ENCODE measurements around the gene PRPF40A.
"Not testable (repeated sequence)": the region's sequence is repeated elsewhere in the genome, so short reads cannot be mapped to it uniquely, and the experiment has no call there.

PRPF40A gene

DNA sequence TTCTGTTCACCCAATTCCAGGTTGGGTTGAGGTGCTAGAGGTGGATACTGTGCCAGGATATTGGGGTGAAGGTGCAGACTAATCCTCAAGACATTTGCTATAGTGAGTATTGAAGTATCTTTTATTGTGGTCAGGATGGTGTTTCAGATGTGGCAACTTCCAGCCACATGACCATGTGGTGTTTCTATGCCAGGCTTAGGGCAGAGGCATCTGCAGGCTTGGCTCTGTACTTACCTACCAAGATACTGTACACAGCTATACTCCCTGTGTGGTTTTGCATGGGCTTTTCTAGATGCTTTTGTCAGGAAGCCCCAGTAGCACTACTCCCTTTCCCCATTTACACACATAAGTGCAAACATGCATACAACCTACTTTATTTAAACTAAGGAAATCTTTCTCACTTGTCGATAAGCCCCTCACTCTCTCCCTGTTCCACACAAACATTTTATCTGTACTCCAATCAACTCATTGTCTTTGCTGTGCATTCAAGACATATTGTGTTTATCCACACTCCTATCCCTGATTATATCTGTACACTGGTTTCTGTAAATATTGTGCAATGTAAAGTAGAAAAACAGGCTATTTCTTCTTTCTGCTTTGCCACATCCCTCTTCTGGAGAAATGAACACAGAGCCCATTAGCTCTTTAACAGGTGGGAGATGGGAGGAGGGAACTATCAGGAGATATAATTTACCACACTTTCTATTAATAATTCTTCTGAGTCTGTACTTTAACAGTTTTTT is 13.5 kb upstream of the PRPF40A start:
- Mint-ChIP-seq H3K4me3 (no peak overlapping the region), H3K36me3 (peaks cover 0 to 6% of the 10 kb centered on the region in 2 donors), H3K4me1 (peaks cover 15 to 19% of the 10 kb centered on the region in 2 donors), H3K27me3 (no peaks in the 10 kb centered on the region), H3K27ac (no peak overlapping the region), H3K9me3 (no peaks in the 10 kb centered on the region)
- DNase-seq: no peak
- ATAC-seq (replicated peaks): peak; percentile 58 to 69

DNA sequence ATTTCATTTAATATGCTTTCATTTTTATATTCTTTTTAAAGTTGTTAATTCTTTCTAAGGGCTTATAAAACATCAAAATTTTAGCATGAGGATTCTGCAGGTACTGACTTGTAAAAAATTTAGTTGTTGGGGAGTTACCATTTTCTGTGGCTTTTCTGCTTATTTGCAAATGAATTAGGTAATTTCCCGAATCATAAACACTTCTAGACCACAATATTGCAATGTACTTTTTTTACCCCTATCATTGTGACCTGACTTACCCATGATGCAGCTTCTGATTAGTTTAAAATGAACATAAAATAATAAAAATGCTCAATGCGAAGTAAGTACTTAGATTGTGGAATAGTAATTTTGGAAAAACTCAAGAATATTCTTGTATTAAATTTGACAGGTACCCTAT is 12.6 kb upstream of the PRPF40A start:
- Mint-ChIP-seq H3K4me3 (no peak overlapping the region), H3K27ac (no peak overlapping the region), H3K4me1 (peaks cover 15 to 19% of the 10 kb centered on the region in 2 donors)

DNA sequence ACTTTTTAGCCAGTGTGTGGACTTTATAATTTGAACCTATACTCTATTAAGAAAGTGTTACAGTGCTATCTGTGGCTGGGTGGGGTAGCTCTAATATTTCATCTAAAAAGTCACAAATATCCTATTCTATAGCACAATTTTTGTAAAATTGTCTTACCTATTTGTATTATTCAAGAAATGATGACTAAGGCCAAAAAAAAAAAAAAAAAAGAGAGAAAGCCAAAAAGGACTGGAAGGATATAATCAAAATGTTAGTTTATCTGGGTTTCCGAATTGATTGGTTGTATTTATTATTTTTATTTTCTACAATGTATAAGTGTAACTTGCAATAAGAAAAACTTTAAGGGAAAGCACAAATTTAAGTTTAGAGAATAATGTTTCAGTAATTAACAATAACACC is 6.7 kb upstream of the PRPF40A start:
- DNase-seq: no peak
- Mint-ChIP-seq H3K4me1 (peaks cover 10 to 22% of the 10 kb centered on the region in 2 donors), H3K36me3 (peaks cover 6 to 12% of the 10 kb centered on the region in 2 donors), H3K4me3 (no peak overlapping the region), H3K9me3 (no peaks in the 10 kb centered on the region), H3K27me3 (no peaks in the 10 kb centered on the region), H3K27ac (no peak overlapping the region)
- ATAC-seq (replicated peaks): no peak

More for the DNA sequence above, 12.6 kb upstream of the PRPF40A start:
- no peaks in the 10 kb centered on the region for H3K9me3 Mint-ChIP-seq
- peaks cover 0 to 6% of the 10 kb centered on the region in 2 donors for H3K36me3 Mint-ChIP-seq
- no peak for DNase-seq
- H3K27me3 Mint-ChIP-seq: no peaks in the 10 kb centered on the region
- no peak for ATAC-seq (replicated peaks)

DNA sequence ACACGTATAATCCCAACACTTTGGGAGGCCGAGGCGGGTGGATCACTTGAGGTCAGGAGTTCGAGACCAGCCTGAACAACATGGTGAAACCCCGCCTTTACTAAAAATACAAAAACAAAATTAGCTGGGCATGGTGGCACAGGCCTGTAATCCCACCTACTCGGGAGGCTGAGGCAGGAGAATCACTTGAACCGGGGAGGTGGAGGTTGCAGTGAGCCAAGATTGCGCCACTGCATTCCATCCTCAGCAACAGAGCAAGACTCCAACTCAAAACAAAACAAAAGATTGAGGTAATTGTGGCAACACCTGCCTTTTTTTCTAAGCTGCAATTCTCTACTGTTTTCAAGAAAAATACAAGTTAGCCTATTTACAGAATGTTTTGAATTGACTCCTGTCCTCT is 5.4 kb upstream of the PRPF40A start:
- H3K27me3 Mint-ChIP-seq; H3K4me3 Mint-ChIP-seq; H3K27ac Mint-ChIP-seq; DNase-seq; ATAC-seq (replicated peaks); H3K9me3 Mint-ChIP-seq: not testable (repeated sequence)
- Mint-ChIP-seq H3K36me3 (peaks cover 6 to 12% of the 10 kb centered on the region in 2 donors), H3K4me1 (peaks cover 11 to 22% of the 10 kb centered on the region in 2 donors)

DNA sequence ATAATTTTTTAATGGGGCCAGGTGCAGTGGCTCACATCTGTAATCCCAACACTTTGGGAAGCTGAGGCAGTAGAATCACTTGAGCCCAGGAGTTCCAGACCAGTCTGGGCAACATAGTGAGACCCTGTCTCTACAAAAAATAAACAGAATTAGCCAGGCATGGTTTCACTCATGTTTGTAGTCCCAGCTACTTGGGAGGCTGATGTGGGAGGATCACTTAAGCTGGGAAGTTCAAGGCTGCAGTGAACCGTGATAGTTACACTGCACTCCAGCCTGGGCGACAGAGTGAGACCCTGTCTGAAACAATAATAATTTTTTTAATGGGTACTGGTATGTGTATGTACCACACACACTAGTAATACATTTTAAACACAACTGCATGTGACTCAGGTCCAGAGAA is 3.5 kb upstream of the PRPF40A start:
- H3K27me3 Mint-ChIP-seq: no peaks in the 10 kb centered on the region
- H3K9me3 Mint-ChIP-seq: no peaks in the 10 kb centered on the region
- ATAC-seq (replicated peaks): no peak
- no peak for DNase-seq
- no peak overlapping the region for H3K4me3 Mint-ChIP-seq
- no peak overlapping the region for H3K27ac Mint-ChIP-seq
- H3K4me1 Mint-ChIP-seq: peaks cover 14 to 26% of the 10 kb centered on the region in 2 donors
- H3K36me3 Mint-ChIP-seq: peaks cover 10 to 22% of the 10 kb centered on the region in 2 donors

DNA sequence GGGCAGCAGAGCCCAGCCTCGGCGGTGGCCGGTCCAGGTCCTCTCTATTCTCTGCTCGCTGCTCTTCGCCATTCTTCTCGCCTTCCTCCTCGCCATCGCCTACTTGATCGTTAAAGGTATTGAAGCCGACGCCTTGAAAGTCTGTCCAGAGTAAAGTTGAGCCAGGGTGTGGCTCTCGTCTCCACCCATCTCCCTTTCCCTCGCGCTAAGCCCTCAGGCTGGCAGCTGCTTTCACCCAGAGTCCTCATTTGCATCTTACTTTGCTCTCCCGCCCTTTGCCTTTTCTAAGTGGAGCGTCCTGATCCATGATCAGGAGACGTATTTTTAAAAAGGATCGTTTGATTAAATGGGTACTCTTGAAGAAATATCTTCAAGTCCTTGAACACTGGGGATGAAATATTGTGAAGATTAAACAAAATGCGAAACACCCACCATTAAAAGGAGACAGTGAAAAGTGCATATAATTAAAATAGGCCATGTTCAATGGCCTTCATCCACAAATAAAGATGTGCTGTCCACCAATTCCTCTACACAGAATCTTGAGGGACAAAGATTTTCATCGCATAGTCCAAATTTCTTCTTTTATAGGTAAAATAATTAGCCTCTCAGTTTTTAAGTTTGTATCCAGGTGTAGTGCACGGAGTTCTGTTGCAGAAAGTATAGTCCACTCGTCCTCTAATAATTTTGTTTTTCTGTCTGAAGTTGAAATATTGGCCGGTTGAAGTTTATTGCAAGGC is 1.8 kb upstream of the PRPF40A start:
- Mint-ChIP-seq H3K9me3 (no peaks in the 10 kb centered on the region), H3K4me3 (peak overlapping the region; percentile 89 to 97), H3K27me3 (no peaks in the 10 kb centered on the region), H3K36me3 (peaks cover 11 to 29% of the 10 kb centered on the region in 2 donors), H3K4me1 (peaks cover 16 to 34% of the 10 kb centered on the region in 2 donors), H3K27ac (peak overlapping the region; percentile 97)
- no peak for DNase-seq
- peak; percentile 8 to 14 for ATAC-seq (replicated peaks)

DNA sequence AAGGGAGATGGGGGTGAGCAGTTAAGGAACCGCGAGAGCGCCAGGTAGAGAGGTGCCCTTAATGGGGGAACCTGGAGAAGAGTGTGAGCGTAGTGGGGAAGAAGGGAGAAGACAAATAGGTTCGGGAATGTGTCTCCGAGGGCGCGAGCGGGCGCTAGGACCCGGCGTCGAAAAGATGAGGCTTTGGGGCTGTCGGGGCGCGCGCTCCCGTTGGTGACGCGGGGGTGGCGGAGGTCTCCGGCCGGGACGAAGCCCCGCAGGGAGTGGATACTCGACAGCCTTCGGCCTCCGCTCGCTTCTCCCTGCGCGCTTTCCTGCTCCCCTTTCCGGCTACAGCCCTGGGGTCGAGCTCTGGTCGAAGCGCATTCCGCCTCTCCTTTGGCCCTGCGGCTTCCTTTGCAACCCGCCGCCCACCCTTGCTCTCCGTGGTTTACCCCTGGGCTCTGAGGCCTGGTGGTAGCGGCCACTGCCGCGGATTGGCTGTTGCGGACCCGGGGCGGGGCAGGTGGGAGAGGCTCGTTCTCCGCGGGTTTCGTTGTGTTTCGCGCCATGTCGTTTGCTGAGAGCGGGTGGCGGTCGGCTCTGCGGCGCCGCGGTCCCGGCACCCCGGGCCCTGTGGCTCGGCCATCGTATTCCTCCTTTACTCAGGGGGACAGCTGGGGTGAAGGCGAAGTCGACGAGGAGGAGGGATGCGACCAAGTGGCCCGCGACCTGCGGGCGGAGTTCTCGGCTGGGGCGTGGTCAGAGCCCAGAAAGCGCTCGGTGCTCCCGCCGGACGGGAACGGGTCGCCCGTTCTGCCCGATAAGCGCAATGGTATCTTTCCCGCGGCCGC is 1.0 kb upstream of the PRPF40A start, which contains the start of gene ARL6IP6:
Gene ARL6IP6 (plus strand): TSS at position 545 of the 833 bp plus-strand sequence. CDS start 5 bp downstream, at position 550.
- peak; percentile 93 for DNase-seq
- Mint-ChIP-seq H3K9me3 (no peaks in the 10 kb centered on the region), H3K27ac (peak within 1 kb of the TSS; percentile 97), H3K27me3 (no peaks in the 10 kb centered on the region), H3K4me3 (peak within 1 kb of the TSS; percentile 89 to 97), H3K4me1 (peaks cover 16 to 34% of the 10 kb centered on the region in 2 donors), H3K36me3 (peaks cover 11 to 29% of the 10 kb centered on the region in 2 donors)
- peak; percentile 69 to 72 for ATAC-seq (replicated peaks)

DNA sequence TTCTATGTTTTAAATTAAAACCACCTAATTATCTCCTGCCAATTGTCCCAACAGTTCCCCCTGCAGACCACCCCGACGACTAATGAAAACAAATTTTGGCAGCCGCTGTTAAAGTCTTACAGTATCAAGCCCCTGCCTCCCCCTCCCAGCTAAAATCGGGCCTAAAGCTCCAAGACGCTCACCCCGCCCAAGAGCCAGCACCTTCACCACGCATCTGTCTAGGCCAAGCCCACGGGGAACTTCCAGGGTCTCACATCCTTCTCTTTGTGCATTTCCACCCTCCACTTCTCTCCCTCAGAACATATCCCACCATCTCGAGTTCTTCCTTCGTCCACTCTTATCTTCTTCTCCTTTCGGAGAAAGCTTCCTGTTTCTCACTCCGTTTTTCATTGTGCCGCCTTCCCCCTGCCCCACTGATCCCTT is 445 bp downstream of the PRPF40A start:
- Mint-ChIP-seq H3K27me3 (no peaks in the 10 kb centered on the region), H3K4me1 (peaks cover 19 to 32% of the 10 kb centered on the region in 2 donors), H3K27ac (peak overlapping the region; percentile 97), H3K36me3 (peaks cover 21 to 36% of the 10 kb centered on the region in 2 donors), H3K4me3 (peak overlapping the region; percentile 89 to 97), H3K9me3 (no peaks in the 10 kb centered on the region)
- ATAC-seq (replicated peaks) (peak; percentile 2 to 12), DNase-seq (no peak)

DNA sequence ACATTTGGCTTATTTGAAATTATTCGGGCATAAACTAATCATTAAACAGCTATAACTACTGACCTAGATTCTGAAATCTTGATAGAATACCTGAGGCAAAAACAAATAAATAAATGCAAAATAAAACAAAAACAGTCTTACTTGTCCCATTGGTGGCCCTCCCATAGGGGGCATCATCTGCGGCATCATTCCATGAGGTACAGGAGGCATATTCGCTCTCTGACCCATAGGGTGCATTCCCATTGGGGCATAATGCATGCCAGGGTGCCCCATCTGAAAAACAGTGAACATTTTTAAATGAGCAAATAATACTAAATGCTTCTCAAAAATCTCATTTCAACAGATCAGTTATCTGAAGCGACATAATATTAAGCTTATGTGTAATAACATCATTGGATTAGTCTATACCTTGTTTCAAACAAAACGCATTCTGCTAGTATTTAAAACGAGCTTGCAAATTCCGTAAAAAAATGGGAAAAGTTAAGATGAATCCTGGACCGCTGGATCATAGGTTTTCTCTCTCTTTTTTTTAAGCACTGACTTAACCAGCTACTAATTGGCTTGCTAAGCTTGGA is 1.3 kb downstream of the PRPF40A start:
- peaks cover 20 to 35% of the 10 kb centered on the region in 2 donors for H3K36me3 Mint-ChIP-seq
- DNase-seq (no peak), ATAC-seq (replicated peaks) (no peak)
- H3K27ac Mint-ChIP-seq: peak overlapping the region; percentile 97
- no peaks in the 10 kb centered on the region for H3K9me3 Mint-ChIP-seq
- peaks cover 20 to 36% of the 10 kb centered on the region in 2 donors for H3K4me1 Mint-ChIP-seq
- no peaks in the 10 kb centered on the region for H3K27me3 Mint-ChIP-seq
- peak overlapping the region; percentile 89 to 97 for H3K4me3 Mint-ChIP-seq

DNA sequence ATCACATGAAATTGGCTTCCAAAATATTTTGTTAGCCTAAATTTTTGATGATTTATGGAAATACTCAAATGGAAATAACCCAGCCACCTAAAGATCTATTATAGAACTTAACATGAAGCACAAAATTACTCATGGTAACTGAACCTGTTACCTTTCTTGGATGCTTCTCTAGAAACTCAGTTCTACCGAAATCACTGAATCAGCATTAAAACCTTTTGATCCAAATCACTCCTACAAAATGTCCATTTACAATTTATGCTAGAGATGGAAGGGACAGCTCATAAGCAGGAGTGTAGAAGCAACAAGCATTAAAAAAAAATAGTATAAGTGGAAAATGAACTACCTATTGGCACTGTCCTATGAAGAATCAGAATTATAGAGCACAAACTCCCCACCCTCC is 2.1 kb downstream of the PRPF40A start:
- no peaks in the 10 kb centered on the region for H3K27me3 Mint-ChIP-seq
- peaks cover 24 to 39% of the 10 kb centered on the region in 2 donors for H3K36me3 Mint-ChIP-seq
- H3K4me1 Mint-ChIP-seq: peaks cover 16 to 30% of the 10 kb centered on the region in 2 donors
- peak overlapping the region; percentile 57 to 66 for H3K4me3 Mint-ChIP-seq
- DNase-seq: no peak
- H3K9me3 Mint-ChIP-seq: no peaks in the 10 kb centered on the region
- ATAC-seq (replicated peaks): no peak
- H3K27ac Mint-ChIP-seq: peak overlapping the region; percentile 75

DNA sequence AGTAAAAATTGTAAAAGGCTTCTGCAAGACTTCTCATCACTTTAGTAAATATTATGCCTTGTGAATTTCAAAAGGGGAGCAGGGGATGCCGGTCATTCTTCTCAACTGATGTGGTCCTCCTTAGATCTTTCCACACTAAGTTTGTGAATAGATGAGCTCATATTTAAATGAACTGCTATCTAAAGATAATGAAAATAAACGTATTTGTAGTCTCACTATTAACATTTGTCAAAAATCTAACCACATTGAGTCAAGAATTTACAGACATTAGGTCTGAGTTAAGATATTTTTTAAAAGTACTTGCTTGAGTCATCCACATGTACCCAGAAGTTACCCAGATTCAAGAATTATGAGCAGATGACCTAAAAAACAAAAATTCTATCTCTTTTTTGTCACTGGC is 6.5 kb downstream of the PRPF40A start:
- DNase-seq (no peak), ATAC-seq (replicated peaks) (no peak)
- no peaks in the 10 kb centered on the region for H3K9me3 Mint-ChIP-seq
- peaks cover 49 to 62% of the 10 kb centered on the region in 2 donors for H3K36me3 Mint-ChIP-seq
- no peak overlapping the region for H3K27ac Mint-ChIP-seq
- no peak overlapping the region for H3K4me3 Mint-ChIP-seq
- H3K4me1 Mint-ChIP-seq: peaks cover 29 to 53% of the 10 kb centered on the region in 2 donors
- H3K27me3 Mint-ChIP-seq: no peaks in the 10 kb centered on the region

DNA sequence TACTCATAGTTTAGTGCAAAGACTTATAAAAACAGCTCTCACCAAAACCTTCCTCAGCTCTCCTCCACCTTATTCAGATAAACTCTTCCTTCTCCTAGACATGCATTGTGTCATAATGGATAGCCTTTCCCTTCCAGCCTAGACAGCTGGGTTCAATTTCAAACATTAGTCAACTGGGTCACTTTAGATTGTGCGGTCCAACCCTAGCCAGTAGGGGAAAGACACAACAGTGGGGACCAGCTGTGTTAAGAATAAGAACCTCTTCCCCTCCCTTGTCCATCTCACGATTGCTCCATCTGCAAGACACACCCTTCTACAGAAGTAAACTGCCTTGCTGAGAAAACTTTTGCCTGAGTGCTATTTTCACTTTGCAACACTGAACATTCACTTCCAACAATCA is 8.5 kb downstream of the PRPF40A start:
- Mint-ChIP-seq H3K36me3 (peaks cover 48 to 55% of the 10 kb centered on the region in 2 donors), H3K4me3 (no peak overlapping the region), H3K9me3 (no peaks in the 10 kb centered on the region), H3K27ac (no peak overlapping the region), H3K27me3 (no peaks in the 10 kb centered on the region), H3K4me1 (peaks cover 28 to 54% of the 10 kb centered on the region in 2 donors)
- DNase-seq (no peak), ATAC-seq (replicated peaks) (no peak)

DNA sequence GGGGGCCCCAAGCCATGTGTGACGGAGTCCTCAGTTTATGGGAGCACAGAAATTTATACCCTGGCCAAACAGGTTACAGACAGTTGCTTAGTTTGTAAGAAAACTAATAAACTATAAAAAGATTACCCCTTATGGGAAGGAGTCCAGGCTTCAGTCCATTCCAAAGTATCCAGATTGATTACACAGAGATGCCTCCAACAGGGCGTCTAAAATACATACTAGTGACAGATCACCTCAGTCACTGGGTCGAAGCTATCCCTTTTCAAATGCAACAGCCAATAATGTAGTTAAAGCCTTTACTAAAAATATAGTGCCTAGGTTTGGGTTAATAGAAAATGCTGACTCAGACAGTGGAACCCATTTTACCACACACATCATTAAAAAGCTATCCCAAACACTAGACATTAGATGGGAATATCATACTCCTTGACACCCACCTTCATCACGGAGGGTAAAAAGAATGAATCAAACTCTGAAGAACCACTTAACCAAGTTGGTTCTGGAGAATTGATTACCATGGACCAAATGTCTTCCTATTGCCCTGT is 10.7 kb downstream of the PRPF40A start:
- Mint-ChIP-seq H3K27me3 (no peaks in the 10 kb centered on the region), H3K27ac (no peak overlapping the region), H3K4me3 (no peak overlapping the region), H3K9me3 (peaks cover 6 to 9% of the 10 kb centered on the region in 2 donors), H3K36me3 (peaks cover 56 to 66% of the 10 kb centered on the region in 2 donors), H3K4me1 (peaks cover 36 to 66% of the 10 kb centered on the region in 2 donors)
- no peak for DNase-seq
- no peak for ATAC-seq (replicated peaks)
